Cardiac muscle cell (in vitro differentiated cells and primary cell): ENCODE measurements around the gene SRI. TPM values are rescaled to one million over a fixed set of nuclear protein-coding genes. Genes with fewer than 3 reads are reported as not detected.
"Not testable (repeated sequence)": the region's sequence is repeated elsewhere in the genome, so short reads cannot be mapped to it uniquely, and the experiment has no call there.

Experiments used
- DNase-seq, 2 donors: peaks; one replicate each; pipeline versions ENCODE4 v3.0.0 to v3.0.0-alpha.2; 2010 to 2017; ENCODE audit warnings: low read depth in 1 of 2, low spot score in 1 of 2
- H3K27ac ChIP-seq: fragments of 200-600 bp; sonication (generic); 2 replicates; pipeline ENCODE4 v1.5.1; 2016
- H3K27me3 ChIP-seq: fragments of 200-600 bp; sonication (generic); 2 replicates; pipeline ENCODE4 v1.6.0; 2016; ENCODE audit warnings: control low read depth
- H3K36me3 ChIP-seq: fragments of 200-600 bp; sonication (generic); 2 replicates; pipeline ENCODE4 v1.5.1; 2016; ENCODE audit warnings: control low read depth
- H3K4me1 ChIP-seq: fragments of 200-600 bp; sonication (generic); 2 replicates; pipeline ENCODE4 v1.8.1; 2017; ENCODE audit warnings: low read depth, mild to moderate bottlenecking, mixed run types
- H3K4me3 ChIP-seq: fragments of 200-600 bp; sonication (generic); 2 replicates; pipeline ENCODE4 v1.5.1; 2016; ENCODE audit warnings: mild to moderate bottlenecking
- H3K9me3 ChIP-seq: fragments of 200-600 bp; sonication (generic); 2 replicates; pipeline ENCODE4 v1.5.1; 2017; ENCODE audit warnings: low read depth, mild to moderate bottlenecking, control low read depth
- polyA plus RNA-seq: library from polyadenylated mRNA; unstranded; fragments of >200 nt; fragmentation: Nextera tagmentation; extraction: Ambion mirVana; gene quantifications from 2 replicates; pipeline ENCODE4 v1.2.1, GENCODE V29; 2016
- total RNA-seq: library from RNA; depleted of rRNA; stranded (reverse); fragments of >200 nt; gene quantifications from 2 replicates; pipeline ENCODE4 v1.2.3, GENCODE V29; 2016
- TF ChIP-seq, protein P1 (sequence below): IDR thresholded peaks from 2 replicates; pipeline ENCODE4 v1.5.1; 2012; ENCODE audit warnings: low read depth, mild to moderate bottlenecking, low read length

Gene SRI
- 99.4 and 115 TPM in 2 replicates for total RNA-seq
- polyA plus RNA-seq, result 348 and 458 TPM in 2 replicates

DNA sequence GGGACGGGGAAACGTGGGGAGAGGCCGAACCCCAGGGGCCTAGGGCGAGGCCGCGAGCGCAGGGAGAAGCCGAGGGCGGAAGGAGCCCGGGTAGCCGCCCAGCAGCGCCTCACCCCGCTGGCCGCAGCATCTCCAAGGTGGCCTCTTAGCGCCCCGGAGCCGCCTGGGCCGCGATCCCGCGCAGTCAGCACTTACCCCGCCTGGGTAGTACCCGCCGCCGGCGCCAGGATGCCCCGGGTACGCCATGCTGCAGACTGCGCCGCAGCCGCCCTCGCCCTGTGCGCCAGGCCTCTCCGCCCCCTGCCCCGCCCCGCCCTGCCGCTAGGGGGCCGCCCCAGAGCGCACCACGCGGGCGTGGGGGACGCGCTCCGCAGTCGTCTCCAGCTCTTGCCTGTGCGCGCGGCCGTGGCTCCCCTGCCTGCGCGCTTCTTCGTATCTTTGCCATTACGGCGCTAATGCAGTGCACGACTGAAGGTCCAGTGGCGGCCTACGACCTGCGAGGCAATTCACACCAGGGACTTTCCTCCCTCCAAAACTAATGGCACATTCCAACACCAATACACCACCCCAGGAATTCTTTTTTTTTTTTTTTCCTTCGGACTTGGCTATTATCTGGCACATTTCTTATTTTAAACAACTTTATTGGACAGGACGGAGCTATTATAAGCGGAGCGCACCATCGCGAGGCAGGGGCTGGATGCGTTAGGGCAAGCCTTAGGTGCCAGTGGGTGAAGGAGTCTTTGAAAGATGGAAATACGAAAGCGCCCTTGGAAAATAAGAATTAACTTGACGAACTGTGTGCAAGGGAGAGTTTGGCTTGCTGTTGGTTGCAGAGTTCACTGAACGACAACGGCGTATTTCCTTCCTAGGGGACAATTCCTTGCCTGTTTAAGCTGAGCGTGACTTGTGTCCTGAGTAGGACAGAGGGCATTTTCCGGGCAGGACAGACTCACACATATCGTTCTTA is at the start of gene SRI:
Gene SRI, minus strand, starts transcription at position 258 of the 967 bp plus-strand sequence. Its CDS starts 12 bp downstream, at position 246.
- TF ChIP-seq, protein P1, sequence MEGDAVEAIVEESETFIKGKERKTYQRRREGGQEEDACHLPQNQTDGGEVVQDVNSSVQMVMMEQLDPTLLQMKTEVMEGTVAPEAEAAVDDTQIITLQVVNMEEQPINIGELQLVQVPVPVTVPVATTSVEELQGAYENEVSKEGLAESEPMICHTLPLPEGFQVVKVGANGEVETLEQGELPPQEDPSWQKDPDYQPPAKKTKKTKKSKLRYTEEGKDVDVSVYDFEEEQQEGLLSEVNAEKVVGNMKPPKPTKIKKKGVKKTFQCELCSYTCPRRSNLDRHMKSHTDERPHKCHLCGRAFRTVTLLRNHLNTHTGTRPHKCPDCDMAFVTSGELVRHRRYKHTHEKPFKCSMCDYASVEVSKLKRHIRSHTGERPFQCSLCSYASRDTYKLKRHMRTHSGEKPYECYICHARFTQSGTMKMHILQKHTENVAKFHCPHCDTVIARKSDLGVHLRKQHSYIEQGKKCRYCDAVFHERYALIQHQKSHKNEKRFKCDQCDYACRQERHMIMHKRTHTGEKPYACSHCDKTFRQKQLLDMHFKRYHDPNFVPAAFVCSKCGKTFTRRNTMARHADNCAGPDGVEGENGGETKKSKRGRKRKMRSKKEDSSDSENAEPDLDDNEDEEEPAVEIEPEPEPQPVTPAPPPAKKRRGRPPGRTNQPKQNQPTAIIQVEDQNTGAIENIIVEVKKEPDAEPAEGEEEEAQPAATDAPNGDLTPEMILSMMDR, result peak; percentile 60
- DNase-seq, result peak; percentile 91
- Histone ChIP-seq H3K27me3 (no peaks in the 10 kb centered on the region), H3K36me3 (peaks cover under 1% of the 10 kb centered on the region), H3K4me3 (peak within 1 kb of the TSS; percentile 94), H3K27ac (peak within 1 kb of the TSS; percentile 99), H3K4me1 (peaks cover 39% of the 10 kb centered on the region), H3K9me3 (no peaks in the 10 kb centered on the region)

DNA sequence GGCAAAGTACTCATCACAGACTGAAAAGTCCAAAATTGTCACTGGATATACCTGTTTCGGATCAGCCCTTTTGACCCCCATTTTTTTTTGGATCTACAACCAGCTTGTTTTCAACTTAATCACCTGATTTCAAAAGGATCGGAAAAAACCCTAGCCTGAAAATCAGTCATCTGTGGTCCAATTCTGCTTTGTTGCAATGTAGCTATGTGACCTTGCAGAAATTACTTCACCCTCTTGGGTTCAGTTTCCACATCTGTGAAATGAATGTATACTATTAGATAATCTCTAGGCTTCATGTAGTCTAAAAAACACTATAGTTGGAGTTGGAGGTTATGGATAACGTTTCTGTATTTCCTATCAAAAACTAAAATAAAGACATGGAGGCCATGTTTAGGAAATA is 49.7 kb upstream of the SRI start:
- DNase-seq, result no peak
- Histone ChIP-seq H3K27me3 (no peaks in the 10 kb centered on the region), H3K4me3 (no peak overlapping the region), H3K27ac (no peak overlapping the region), H3K4me1 (no peaks in the 10 kb centered on the region), H3K36me3 (no peaks in the 10 kb centered on the region), H3K9me3 (no peaks in the 10 kb centered on the region)
- TF ChIP-seq, protein P1, result no peak

GRCh38 chr7:88268858-88269257 is 49.0 kb upstream of the SRI start:
- Histone ChIP-seq H3K4me3 (no peak overlapping the region), H3K4me1 (no peaks in the 10 kb centered on the region), H3K9me3 (no peaks in the 10 kb centered on the region), H3K36me3 (no peaks in the 10 kb centered on the region), H3K27ac (no peak overlapping the region), H3K27me3 (no peaks in the 10 kb centered on the region)
- no peak for DNase-seq
- TF ChIP-seq, protein P1, result no peak

GRCh38 chr7:88268051-88268450 is 48.2 kb upstream of the SRI start:
- Histone ChIP-seq H3K27ac (no peak overlapping the region), H3K27me3 (no peaks in the 10 kb centered on the region), H3K4me1 (no peaks in the 10 kb centered on the region), H3K36me3 (no peaks in the 10 kb centered on the region), H3K4me3 (no peak overlapping the region), H3K9me3 (no peaks in the 10 kb centered on the region)
- DNase-seq, result no peak
- TF ChIP-seq, protein P1, result no peak

- Histone ChIP-seq H3K4me3 (no peak overlapping the region), H3K36me3 (no peaks in the 10 kb centered on the region), H3K27me3 (no peaks in the 10 kb centered on the region), H3K9me3 (no peaks in the 10 kb centered on the region), H3K27ac (no peak overlapping the region), H3K4me1 (no peaks in the 10 kb centered on the region)
- TF ChIP-seq, protein P1, result no peak
- DNase-seq, result no peak
Observed at GRCh38 chr7:88267421-88267820, 47.6 kb upstream of the SRI start.

DNA sequence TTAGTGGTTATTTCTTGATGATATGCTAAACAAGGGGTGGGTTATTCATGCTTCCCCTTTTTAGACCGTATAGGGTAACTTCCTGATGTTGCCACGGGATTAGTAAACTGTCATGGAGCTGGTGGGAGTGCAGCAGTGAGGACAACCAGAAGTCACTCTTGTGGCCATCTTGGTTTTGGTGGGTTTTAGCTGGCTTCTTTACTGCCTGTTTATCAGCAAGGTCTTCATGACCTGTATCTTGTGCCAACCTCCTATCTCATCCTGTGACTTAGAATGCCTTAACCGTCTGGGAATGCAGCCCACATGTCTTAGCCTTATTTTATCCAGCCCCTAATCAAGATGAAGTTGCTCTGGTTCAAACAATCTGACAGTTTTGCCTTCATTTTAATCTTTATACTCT is 45.1 kb upstream of the SRI start:
- H3K4me1 ChIP-seq, H3K4me3 ChIP-seq, H3K9me3 ChIP-seq, H3K36me3 ChIP-seq, H3K27me3 ChIP-seq, H3K27ac ChIP-seq: not testable (repeated sequence)
- DNase-seq, result peak in 1 of 2 donors; percentile 27
